Stimulated activated CD4-positive, alpha-beta T cell treated with anti-CD3 and anti-CD28 coated beads, Interleukin-15, amount 100 ng/mL, for 1 hour (primary cell): Measurements from ENCODE around the gene FDXACB1.

ENCODE experiments used
- DNase-seq, 2 donors: peaks; one replicate each; pipeline ENCODE4 v3.0.0-alpha.2; 2020; ENCODE audit warnings: low read depth in 1 of 2, low spot score in 1 of 2

The FDXACB1 gene

GRCh38 chr11:111878849-111879636, at the start of gene FDXACB1, which contains the start of gene CFAP68:
FDXACB1 (minus strand) TSS chr11:111879165; CDS start chr11:111879132, 33 bp downstream.
CFAP68 (plus strand) TSS chr11:111879541; CDS start chr11:111879561, 20 bp downstream.
- DNase-seq = peak; percentile 77 to 87

DNA sequence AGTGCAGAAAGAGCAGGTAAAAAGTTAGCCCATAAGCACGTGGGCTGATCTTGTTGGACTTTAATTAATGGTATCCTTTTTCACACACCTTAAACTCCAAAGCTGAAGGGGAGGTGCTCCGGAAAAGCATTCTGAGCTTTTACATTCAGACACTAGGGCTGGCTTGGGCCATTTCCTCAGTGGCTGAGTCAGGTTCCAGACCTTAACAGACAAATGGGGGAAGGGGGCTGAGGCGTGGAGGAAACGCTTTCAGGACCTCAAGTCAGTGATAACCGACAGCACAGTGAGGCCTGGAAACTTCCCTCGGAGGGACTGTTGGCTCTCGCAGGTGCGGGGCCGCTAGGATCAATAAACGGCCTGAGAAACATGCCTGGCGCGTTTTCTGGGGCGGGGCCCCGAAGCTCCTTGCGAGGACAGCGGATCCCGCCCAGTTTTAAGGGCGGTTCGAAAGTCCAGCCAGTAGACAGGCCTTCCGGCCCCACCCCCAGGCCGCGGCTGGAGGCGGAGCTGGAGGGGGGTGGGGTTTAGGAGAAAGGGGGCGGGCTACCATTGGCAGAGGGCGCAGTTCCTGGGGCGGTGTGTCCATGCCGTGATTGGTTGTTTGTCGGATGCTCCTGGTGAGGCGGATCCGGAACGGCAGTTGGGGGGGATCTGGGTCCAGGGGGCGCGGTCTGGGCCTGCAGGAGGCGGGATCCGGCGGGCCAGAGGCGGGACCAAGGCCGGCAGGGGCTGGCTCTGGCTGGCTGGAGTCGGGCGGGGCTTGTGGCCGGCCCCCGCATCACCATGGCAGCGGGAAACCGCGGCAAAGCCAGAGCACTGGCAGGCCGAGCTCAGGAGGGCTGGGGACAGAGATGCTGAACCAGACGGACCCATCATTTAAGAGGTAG, 47.8 kb upstream of the FDXACB1 start:
- peak; percentile 92 for DNase-seq

DNA sequence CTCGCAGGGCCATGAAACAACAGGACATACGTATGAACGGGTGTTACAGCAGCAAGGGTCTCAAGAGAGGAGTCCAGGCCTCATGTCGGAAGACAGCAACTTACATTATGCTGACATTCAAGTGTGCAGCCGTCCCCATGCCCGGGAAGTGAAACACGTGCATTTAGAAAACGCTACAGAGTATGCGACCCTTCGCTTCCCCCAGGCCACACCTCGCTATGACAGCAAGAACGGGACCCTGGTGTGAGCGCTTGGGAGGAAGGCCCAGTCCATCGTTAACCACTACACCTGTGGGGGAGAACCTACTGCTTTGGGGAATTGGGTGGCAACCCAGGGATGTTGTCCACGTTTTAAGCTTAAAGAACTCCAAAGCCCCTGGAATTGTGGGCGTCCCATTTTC, 47.0 kb upstream of the FDXACB1 start:
- no peak for DNase-seq

- no peak for DNase-seq
These were observed 45.0 kb upstream of the FDXACB1 start for GRCh38 chr11:111923951-111924350.

DNA sequence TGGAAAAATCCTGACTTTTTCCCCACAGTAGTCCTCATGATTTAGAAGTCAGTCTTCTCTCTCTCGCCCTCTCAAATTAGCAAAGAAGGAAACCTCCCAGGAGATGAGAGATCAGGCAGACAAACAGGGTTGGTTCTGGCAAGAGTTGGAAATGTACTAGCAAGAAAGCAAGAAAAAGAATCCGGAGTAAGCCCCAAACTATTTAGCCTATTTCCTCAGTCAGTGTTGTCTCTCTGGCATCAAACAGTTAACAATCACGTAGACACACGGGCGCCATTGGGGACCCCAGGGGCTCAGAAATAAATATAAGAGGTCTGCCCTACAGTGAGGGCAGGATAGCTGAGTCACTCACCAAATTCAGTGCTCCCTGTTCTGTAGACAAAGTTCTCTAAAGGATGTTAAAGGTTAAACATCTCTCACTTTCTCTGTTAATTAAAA, 44.4 kb upstream of the FDXACB1 start:
- no peak for DNase-seq

GRCh38 chr11:111922803-111923202, 43.8 kb upstream of the FDXACB1 start:
- DNase-seq = no peak

DNA sequence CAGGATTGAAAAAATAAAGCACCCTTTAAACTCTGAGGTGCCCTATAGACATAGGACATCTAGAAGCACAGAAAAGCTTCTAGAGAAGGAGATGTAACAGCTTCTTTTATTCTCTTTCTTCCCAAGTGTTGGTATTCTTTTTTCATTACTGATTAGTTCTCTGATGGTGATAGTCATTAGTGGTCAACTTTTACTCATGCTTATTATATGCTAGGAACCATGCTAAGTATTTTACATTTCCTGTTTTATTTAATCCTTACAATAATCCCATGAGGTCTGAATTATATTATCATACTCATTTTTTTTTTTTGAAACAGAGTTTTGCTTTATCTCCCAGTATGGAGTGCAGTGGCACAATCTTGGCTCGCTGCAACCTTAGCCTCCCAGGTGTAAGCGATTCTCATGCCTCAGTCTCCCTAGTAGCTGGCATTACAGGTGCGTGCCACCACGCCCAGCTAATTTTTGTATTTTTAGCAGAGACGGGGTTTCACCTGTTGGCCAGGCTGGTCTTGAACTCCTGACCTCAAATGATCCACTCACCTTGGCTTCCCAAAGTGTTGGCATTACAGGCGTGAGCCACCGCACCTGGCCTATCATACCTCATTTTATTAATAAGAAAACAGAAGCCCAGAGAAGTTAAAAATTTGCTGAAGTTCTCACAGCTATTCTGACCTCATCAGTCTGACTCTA, 42.7 kb upstream of the FDXACB1 start:
- no peak for DNase-seq

GRCh38 chr11:111920908-111921307, 41.9 kb upstream of the FDXACB1 start:
- no peak for DNase-seq

DNA sequence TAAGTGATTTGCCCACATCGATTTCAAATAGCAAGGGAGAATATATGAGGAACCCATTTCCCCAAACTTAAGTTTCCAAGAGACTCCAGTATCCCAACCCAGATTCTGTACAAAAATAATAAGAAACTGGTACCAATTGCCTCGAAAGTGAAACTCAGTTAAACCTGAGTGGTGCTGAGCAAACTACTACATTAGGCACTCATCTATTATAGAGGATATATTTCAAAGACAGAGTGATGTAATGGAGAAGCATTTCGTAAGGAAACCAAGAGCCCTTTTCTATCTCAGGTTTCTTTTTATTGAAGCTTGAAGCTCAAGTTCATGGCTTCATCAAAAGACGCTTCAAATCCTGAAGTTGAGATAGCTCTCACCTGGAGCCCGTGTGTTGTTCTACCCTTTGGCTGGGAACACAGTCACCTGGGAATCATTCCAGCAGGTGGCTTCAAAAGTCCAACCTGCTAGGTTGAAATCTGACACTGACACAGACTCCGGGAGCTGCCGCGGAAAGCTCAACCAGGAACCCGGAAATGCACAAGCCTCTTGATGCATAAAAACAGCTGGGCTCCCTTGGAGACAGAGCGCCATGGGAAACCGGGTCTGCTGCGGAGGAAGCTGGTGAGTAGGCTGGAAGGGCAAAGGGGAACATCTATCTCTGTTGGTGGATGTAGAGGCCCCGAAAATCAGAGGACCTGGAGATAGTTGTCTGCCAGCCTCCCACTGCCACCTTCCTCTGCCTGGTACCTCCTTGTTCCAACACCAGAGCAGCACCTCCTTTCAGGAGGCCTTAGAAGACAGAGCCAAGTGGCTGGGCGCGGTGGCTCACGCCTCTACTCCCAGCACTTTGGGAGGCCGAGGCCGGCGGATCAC, 39.7 kb upstream of the FDXACB1 start, which contains the start of gene C11orf52:
Gene C11orf52 (plus strand): TSS at position 524 of the 867 bp plus-strand sequence. CDS start 60 bp downstream, at position 584.
- no peak for DNase-seq

DNA sequence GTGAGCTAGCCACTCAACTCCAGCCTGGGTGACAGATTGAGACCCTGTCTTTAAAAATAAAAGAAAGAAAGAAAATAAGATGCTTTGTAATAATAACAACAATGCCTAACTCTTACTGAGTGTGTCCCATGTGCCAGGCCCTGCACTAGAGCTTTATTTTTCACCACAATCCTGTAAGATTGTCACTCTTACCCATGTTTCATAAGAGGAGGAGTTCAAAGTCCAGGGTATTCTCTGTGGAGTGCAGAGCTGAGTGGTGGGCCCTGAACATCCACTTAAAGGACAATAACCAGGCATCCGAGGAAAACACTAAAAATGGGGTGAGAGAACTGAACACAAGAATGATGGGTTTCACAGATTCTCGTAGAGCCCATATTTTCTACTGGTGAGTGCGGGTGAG, 38.8 kb upstream of the FDXACB1 start:
- DNase-seq = no peak

DNA sequence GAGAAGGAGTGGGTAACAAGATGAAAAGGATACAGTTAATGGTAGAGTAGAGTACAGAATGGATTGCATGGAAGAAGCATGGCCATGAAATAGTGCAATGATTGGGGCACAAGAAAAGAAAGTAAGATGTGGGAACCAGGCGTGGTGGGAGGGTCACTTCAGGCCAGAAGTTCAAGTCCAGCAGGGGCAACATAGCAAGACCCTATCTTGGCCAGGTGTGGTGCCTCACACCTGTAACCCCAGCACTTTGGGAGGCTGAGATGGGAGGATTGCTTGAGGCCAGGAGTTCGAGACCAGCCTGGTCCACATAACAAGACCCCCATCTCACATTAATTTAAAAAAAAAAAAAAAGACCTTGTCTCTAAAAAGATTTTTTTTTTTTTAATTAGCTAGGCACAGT, 38.3 kb upstream of the FDXACB1 start:
- DNase-seq = no peak

DNA sequence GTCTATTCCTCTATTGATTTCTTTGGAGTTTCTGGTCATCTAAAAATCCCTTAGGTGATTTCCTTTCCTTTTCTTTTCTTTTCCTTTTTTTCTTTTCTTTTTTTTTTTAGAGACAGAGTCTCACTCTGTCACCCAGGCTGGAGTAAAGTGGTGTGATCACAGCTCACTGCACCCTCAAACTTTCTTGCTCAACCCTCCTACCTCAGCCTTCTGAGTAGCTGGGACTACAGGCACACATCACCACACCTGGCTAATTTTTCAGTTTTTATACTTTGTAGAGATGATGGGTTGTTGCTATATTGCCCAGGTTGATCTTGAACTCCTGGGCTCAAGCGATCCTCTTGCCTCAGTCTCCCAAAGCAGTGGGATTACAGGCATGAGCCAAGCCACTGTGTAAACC, 37.8 kb upstream of the FDXACB1 start:
- DNase-seq = no peak

DNA sequence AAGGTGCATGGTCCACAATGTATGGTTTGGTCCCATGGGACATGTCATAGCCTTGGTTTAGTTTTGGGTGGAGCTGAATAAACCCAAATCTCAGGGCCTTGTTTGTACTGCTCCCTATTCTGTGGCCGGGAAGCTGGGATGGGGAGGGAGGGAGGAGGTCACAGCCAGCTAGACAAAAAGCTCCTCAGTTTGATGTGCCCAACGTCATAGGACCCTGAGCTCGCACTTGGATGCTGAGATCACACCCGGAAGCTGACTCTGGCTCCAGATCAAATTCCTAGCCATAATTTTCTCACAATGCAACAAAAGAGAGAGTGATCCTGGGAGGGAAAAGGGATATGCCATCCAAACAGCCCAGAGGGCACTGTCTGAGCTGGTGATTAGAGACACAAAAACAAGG, 35.0 kb upstream of the FDXACB1 start:
- no peak for DNase-seq

- DNase-seq = no peak
These were observed 34.3 kb upstream of the FDXACB1 start for GRCh38 chr11:111913031-111913861.

DNA sequence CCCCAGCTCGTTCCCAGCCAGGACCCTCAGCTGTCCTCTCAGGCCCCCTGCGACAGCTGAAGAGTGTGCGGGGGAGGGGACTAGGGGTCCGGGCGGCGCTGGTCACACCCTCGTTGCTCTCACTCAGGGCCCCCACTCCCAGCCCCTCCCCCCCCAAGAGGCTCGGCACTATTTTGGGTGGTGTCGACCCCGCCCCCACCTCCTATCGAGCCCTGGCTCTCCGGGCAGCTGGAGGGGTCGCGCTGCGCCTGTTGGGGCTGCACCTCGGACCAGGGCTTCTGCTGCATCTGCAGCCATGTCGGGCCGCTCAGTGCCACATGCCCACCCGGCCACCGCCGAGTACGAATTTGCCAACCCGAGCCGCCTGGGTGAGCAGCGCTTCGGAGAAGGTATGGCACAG, 33.6 kb upstream of the FDXACB1 start, which contains the start of gene HSPB2:
Gene HSPB2 (plus strand): TSS at position 200 of the 400 bp plus-strand sequence. CDS start 96 bp downstream, at position 296.
- DNase-seq = no peak

- DNase-seq = no peak
These were observed 32.8 kb upstream of the FDXACB1 start, which contains the start of gene CRYAB for GRCh38 chr11:111911563-111912401. CRYAB (minus strand) TSS chr11:111911770; CDS start chr11:111911724, 46 bp downstream.

GRCh38 chr11:111910676-111911562, 32.0 kb upstream of the FDXACB1 start:
- DNase-seq = no peak
